ENCODE results near the gene ZNF14. TPM values are rescaled to one million over a fixed set of nuclear protein-coding genes. Genes with fewer than 3 reads are reported as not detected.

ZNF14 gene
- total RNA-seq, 3 donors from 2014 or later (not counting 1 experiment from before 2014, with no cell fraction given): 12.7 to 18.6 (median 14.0) TPM

DNA sequence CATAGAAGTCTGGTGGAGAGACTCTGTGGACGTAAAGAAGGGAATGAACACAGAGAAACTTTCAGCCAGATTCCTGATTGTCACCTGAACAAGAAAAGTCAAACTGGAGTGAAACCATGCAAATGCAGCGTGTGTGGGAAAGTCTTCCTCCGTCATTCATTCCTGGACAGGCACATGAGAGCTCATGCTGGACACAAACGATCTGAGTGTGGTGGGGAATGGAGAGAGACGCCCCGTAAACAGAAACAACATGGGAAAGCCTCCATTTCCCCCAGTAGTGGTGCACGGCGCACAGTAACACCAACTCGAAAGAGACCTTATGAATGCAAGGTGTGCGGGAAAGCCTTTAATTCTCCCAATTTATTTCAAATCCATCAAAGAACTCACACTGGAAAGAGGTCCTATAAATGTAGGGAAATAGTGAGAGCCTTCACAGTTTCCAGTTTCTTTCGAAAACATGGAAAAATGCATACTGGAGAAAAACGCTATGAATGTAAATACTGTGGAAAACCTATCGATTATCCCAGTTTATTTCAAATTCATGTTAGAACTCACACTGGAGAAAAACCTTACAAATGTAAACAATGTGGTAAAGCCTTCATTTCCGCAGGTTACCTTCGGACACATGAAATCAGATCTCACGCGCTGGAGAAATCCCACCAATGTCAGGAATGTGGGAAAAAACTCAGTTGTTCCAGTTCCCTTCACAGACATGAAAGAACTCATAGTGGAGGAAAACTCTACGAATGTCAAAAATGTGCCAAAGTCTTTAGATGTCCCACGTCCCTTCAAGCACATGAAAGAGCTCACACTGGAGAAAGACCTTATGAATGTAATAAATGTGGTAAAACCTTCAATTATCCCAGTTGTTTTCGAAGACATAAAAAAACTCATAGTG lies 53.5 kb downstream of the ZNF14 start:
- Histone ChIP-seq H3K27ac (ENCODE audit: low read length) (no peak overlapping the region), H3K36me3 (ENCODE audit: control insufficient read depth, insufficient read depth, low read length) (peaks cover 62% of the 10 kb centered on the region), H3K27me3 (ENCODE audit: control insufficient read depth, insufficient read depth, low read length) (no peaks in the 10 kb centered on the region), H3K4me3 (ENCODE audit: low read length) (no peak overlapping the region), H3K4me1 (ENCODE audit: control insufficient read depth, insufficient read depth, low read length) (peaks cover 3% of the 10 kb centered on the region), H3K9me3 (ENCODE audit: control insufficient read depth, insufficient read depth, low read length) (peaks cover 72% of the 10 kb centered on the region)
- WGBS (ENCODE audit: insufficient coverage): 97% methylated on average over 19 of the region's 20 CpGs
- H3K9me3 Mint-ChIP-seq: peaks cover 2 to 4% of the 10 kb centered on the region in 2 donors
- no peak overlapping the region for H3K4me3 Mint-ChIP-seq
- ATAC-seq (no peak), DNase-seq (no peak)
- intact Hi-C loops (cut with micrococcal nuclease): no loop called here
- no peaks in the 10 kb centered on the region for H3K27me3 Mint-ChIP-seq (ENCODE audit: low read depth in 2 of 2)
- TF ChIP-seq, protein P1, sequence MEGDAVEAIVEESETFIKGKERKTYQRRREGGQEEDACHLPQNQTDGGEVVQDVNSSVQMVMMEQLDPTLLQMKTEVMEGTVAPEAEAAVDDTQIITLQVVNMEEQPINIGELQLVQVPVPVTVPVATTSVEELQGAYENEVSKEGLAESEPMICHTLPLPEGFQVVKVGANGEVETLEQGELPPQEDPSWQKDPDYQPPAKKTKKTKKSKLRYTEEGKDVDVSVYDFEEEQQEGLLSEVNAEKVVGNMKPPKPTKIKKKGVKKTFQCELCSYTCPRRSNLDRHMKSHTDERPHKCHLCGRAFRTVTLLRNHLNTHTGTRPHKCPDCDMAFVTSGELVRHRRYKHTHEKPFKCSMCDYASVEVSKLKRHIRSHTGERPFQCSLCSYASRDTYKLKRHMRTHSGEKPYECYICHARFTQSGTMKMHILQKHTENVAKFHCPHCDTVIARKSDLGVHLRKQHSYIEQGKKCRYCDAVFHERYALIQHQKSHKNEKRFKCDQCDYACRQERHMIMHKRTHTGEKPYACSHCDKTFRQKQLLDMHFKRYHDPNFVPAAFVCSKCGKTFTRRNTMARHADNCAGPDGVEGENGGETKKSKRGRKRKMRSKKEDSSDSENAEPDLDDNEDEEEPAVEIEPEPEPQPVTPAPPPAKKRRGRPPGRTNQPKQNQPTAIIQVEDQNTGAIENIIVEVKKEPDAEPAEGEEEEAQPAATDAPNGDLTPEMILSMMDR (IDR thresholded peaks at IDR 0.05): no peak
- no peak overlapping the region for H3K27ac Mint-ChIP-seq
- peaks cover 27 to 29% of the 10 kb centered on the region in 2 donors for H3K4me1 Mint-ChIP-seq
- peaks cover 44% of the 10 kb centered on the region for H3K36me3 Mint-ChIP-seq

DNA sequence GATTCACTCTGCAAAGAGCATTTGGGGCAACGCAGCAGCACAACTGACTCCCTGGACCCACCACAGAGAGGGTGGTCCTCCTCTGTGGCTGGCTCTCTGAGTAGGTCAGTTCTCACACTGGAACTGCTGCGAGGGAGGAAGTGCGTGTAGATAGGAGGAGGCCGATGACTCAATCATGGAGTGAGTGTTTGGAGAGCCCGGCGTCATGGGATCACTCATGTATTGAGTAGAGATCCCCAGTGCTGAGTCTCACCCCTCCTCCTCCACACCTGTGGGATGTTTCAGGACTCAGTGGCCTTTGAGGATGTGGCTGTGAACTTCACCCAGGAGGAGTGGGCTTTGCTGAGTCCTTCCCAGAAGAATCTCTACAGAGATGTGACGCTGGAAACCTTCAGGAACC lies 55.3 kb downstream of the ZNF14 start:
- ATAC-seq (no peak), DNase-seq (no peak)
- peaks cover 48% of the 10 kb centered on the region for H3K36me3 Mint-ChIP-seq
- no peaks in the 10 kb centered on the region for H3K9me3 Mint-ChIP-seq
- H3K27me3 ChIP-seq (ENCODE audit: control insufficient read depth, insufficient read depth, low read length): no peaks in the 10 kb centered on the region
- H3K27ac ChIP-seq (ENCODE audit: low read length): no peak overlapping the region
- intact Hi-C loops (cut with micrococcal nuclease): no loop called here
- peaks cover 75% of the 10 kb centered on the region for H3K36me3 ChIP-seq (ENCODE audit: control insufficient read depth, insufficient read depth, low read length)
- TF ChIP-seq, protein P1 (IDR thresholded peaks at IDR 0.05): no peak
- H3K4me3 ChIP-seq (ENCODE audit: low read length): no peak overlapping the region
- peaks cover 68% of the 10 kb centered on the region for H3K9me3 ChIP-seq (ENCODE audit: control insufficient read depth, insufficient read depth, low read length)
- H3K27ac Mint-ChIP-seq: peak overlapping the region; percentile 58 to 60
- H3K4me1 Mint-ChIP-seq: peaks cover 23 to 24% of the 10 kb centered on the region in 2 donors
- 100% methylated on average over 5 of the region's 7 CpGs for WGBS (ENCODE audit: insufficient coverage)
- H3K4me3 Mint-ChIP-seq: no peak overlapping the region
- H3K27me3 Mint-ChIP-seq (ENCODE audit: low read depth in 2 of 2): no peaks in the 10 kb centered on the region
- H3K4me1 ChIP-seq (ENCODE audit: control insufficient read depth, insufficient read depth, low read length): peaks cover 4% of the 10 kb centered on the region

- peaks cover 31 to 41% of the 10 kb centered on the region in 2 donors for H3K4me1 Mint-ChIP-seq
Measured at GRCh38 chr19:19674315-19674714, 58.6 kb downstream of the ZNF14 start.

More at GRCh38 chr19:19674315-19674714, 58.6 kb downstream of the ZNF14 start:
- H3K27me3 ChIP-seq (ENCODE audit: control insufficient read depth, insufficient read depth, low read length): no peaks in the 10 kb centered on the region
- H3K4me3 ChIP-seq (ENCODE audit: low read length): no peak overlapping the region
- no peaks in the 10 kb centered on the region for H3K27me3 Mint-ChIP-seq (ENCODE audit: low read depth in 2 of 2)
- intact Hi-C loops (cut with micrococcal nuclease): no loop called here
- 99% methylated on average over 6 of the region's 6 CpGs for WGBS (ENCODE audit: insufficient coverage)
- TF ChIP-seq, protein P1 (IDR thresholded peaks at IDR 0.05): no peak
- no peak overlapping the region for H3K4me3 Mint-ChIP-seq
- ATAC-seq: no peak
- H3K4me1 ChIP-seq (ENCODE audit: control insufficient read depth, insufficient read depth, low read length): peaks cover 29% of the 10 kb centered on the region
- peaks cover 48% of the 10 kb centered on the region for H3K9me3 ChIP-seq (ENCODE audit: control insufficient read depth, insufficient read depth, low read length)
- H3K27ac Mint-ChIP-seq: peak overlapping the region in 1 of 2 donors; percentile 60
- no peaks in the 10 kb centered on the region for H3K9me3 Mint-ChIP-seq
- DNase-seq: no peak
- H3K27ac ChIP-seq (ENCODE audit: low read length): no peak overlapping the region
- H3K36me3 ChIP-seq (ENCODE audit: control insufficient read depth, insufficient read depth, low read length): peaks cover 61% of the 10 kb centered on the region
- peaks cover 40% of the 10 kb centered on the region for H3K36me3 Mint-ChIP-seq

Data from natural killer cell (primary cell).